ENCODE data around the gene CCT6B.

DNA sequence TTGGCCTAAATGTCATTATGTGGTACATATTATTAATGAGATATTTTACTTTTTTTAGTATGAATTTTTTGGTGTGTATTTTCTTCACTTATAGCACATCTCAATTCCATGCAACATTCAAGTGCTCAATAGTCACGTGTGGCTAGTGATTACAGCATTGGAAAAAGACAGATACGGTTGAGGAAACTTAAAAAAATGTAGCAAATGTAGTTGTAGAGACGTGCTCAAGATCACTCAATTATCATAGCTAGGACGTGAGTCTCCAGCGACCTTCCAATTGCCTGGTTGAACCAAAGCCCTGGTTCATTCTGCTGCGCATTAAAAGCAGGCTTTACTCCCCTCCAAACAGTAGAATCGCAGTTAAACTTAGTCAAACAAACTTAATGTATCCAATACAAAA lies 17.9 kb upstream of the CCT6B start:
- TF ChIP-seq POLR2A (IDR thresholded peaks at IDR 0.05; ENCODE audit: insufficient read depth in 1 of 2, low read depth in 2 of 2, low read length in 2 of 2) = no peak
- no peak for TF ChIP-seq CTCF (CRISPR knock-in tag; IDR thresholded peaks at IDR 0.05)
- TF ChIP-seq HDAC2 (CRISPR knock-in tag; IDR thresholded peaks at IDR 0.05) = no peak
- TF ChIP-seq MAZ (IDR thresholded peaks at IDR 0.05; ENCODE audit: borderline replicate concordance, low read depth, low read length) = no peak
- TF ChIP-seq MAZ (CRISPR knock-in tag; IDR thresholded peaks at IDR 0.05; ENCODE audit: low read depth) = no peak
- no peak for TF ChIP-seq ZNF550 (CRISPR knock-in tag; IDR thresholded peaks at IDR 0.05; ENCODE audit: borderline replicate concordance)
- no peak for TF ChIP-seq BRCA1 (CRISPR knock-in tag; IDR thresholded peaks at IDR 0.05)
- no peak for TF ChIP-seq ZNF768 (CRISPR knock-in tag; IDR thresholded peaks at IDR 0.05)
- no peak for TF ChIP-seq EP300 (IDR thresholded peaks at IDR 0.05; ENCODE audit: low read depth in 2 of 2, low read length in 2 of 2)
- TF ChIP-seq EP300 (CRISPR knock-in tag; IDR thresholded peaks at IDR 0.05; ENCODE audit: borderline replicate concordance) = no peak
- no peak for TF ChIP-seq HNF4A (CRISPR knock-in tag; IDR thresholded peaks at IDR 0.05)
- no peak for TF ChIP-seq NONO (IDR thresholded peaks at IDR 0.05)
- TF ChIP-seq NONO (CRISPR knock-in tag; conservative IDR thresholded peaks at IDR 0.05) = no peak
- TF ChIP-seq, protein P1, sequence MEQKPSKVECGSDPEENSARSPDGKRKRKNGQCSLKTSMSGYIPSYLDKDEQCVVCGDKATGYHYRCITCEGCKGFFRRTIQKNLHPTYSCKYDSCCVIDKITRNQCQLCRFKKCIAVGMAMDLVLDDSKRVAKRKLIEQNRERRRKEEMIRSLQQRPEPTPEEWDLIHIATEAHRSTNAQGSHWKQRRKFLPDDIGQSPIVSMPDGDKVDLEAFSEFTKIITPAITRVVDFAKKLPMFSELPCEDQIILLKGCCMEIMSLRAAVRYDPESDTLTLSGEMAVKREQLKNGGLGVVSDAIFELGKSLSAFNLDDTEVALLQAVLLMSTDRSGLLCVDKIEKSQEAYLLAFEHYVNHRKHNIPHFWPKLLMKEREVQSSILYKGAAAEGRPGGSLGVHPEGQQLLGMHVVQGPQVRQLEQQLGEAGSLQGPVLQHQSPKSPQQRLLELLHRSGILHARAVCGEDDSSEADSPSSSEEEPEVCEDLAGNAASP (CRISPR knock-in tag; IDR thresholded peaks at IDR 0.05; ENCODE audit: borderline replicate concordance) = no peak
- TF ChIP-seq ELF1 (CRISPR knock-in tag; IDR thresholded peaks at IDR 0.05) = no peak
- TF ChIP-seq ZNF232 (CRISPR knock-in tag; IDR thresholded peaks at IDR 0.05; ENCODE audit: borderline replicate concordance) = no peak
